Keratinocyte (primary cell): ENCODE results near the gene TSPAN1.

Experiments used
- EZH2 ChIP-seq: IDR thresholded peaks from one replicate; pipeline ENCODE4 v1.6.1; 2012; ENCODE audit warnings: inconsistent platforms, mild to moderate bottlenecking, low read length, moderate library complexity
- TF ChIP-seq, protein P1 (sequence below), 3 experiments: IDR thresholded peaks in 1 of 3; conservative IDR thresholded peaks in 1 of 3; optimal IDR thresholded peaks in 1 of 3; 2 replicates in 2 of 3; 3 replicates in 1 of 3; pipeline versions ENCODE3 to v1.5.1; 2011; ENCODE audit warnings: low read length in 3 of 3, mild to moderate bottlenecking in 3 of 3, moderate library complexity in 2 of 3, control low read depth in 1 of 3, inconsistent platforms in 1 of 3; ENCODE audit not compliant: insufficient read depth in 2 of 3; ENCODE audit errors: extremely low read depth in 1 of 3

DNA sequence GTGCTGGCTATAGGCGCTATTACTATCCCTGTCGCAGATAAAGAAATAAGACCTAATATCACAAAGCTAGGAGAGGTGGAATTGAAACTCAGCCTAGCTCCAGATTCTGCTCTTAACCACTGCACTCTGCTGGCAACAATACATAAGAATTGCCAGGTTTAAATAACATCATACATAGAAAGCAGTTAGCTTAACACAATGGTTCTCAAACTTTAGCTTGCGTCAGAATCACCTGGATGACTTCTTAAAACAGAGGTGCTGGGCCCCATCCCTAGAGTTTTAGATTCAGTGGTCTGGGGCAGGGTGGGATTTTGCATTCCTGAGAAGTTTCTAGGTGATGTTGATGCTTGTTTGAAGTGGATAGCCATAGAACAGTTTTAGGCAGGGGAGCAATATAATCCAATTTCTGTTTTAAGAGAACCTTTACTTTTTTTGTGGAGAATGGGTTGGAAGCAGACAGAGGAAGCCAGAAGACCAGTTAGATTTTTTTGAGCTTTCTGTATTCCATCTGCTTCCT lies 24.4 kb downstream of the TSPAN1 start:
- TF ChIP-seq, protein P1, sequence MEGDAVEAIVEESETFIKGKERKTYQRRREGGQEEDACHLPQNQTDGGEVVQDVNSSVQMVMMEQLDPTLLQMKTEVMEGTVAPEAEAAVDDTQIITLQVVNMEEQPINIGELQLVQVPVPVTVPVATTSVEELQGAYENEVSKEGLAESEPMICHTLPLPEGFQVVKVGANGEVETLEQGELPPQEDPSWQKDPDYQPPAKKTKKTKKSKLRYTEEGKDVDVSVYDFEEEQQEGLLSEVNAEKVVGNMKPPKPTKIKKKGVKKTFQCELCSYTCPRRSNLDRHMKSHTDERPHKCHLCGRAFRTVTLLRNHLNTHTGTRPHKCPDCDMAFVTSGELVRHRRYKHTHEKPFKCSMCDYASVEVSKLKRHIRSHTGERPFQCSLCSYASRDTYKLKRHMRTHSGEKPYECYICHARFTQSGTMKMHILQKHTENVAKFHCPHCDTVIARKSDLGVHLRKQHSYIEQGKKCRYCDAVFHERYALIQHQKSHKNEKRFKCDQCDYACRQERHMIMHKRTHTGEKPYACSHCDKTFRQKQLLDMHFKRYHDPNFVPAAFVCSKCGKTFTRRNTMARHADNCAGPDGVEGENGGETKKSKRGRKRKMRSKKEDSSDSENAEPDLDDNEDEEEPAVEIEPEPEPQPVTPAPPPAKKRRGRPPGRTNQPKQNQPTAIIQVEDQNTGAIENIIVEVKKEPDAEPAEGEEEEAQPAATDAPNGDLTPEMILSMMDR (optimal IDR thresholded peaks at IDR 0.05 in 1 of 3, IDR thresholded peaks at IDR 0.05 in 1 of 3, conservative IDR thresholded peaks at IDR 0.05 in 1 of 3; ENCODE audit: extremely low read depth in 1 of 3, insufficient read depth in 2 of 3, low read length in 3 of 3): no peak
- TF ChIP-seq EZH2: no peak
